ENCODE measurements around the gene RHBDD1. TPM values are rescaled to one million over a fixed set of nuclear protein-coding genes. Genes with fewer than 3 reads are reported as not detected.

RHBDD1 gene
- total and polyA plus RNA-seq, 2 donors (not counting 3 experiments of a cell fraction or from before 2014, with no cell fraction given), result 6.8 to 19.4 TPM

- Histone ChIP-seq H4K20me1 (replicated peaks; ENCODE audit: control insufficient read depth, extremely low read depth, insufficient read depth, low read length) (no peaks in the 10 kb centered on the region), H3K9me1 (replicated peaks; ENCODE audit: control insufficient read depth, extremely low read depth, insufficient read depth, low read length) (no peaks in the 10 kb centered on the region), H3K9me3 (replicated peaks; ENCODE audit: control insufficient read depth, insufficient read depth, low read length) (no peaks in the 10 kb centered on the region), H2AFZ (ENCODE audit: low read depth, low read length) (no peak overlapping the region), H3K9ac (replicated peaks; ENCODE audit: extremely low read depth, insufficient read depth, low read length) (no peak overlapping the region), H3K4me3 (replicated peaks in 1 of 3; ENCODE audit: insufficient read depth in 1 of 3, low read depth in 1 of 3, low read length in 3 of 3) (no peak overlapping the region), H3K79me2 (ENCODE audit: control insufficient read depth, insufficient read depth, low read length) (no peaks in the 10 kb centered on the region), H3K27ac (ENCODE audit: insufficient read depth, low read depth, low read length) (no peak overlapping the region), H3K27me3 (ENCODE audit: control insufficient read depth in 2 of 2, insufficient read depth in 2 of 2, low read length in 2 of 2) (no peaks in the 10 kb centered on the region), H3K4me1 (ENCODE audit: control insufficient read depth, extremely low read depth, insufficient read depth, low read length) (no peaks in the 10 kb centered on the region), H3K4me2 (ENCODE audit: insufficient read depth, low read length) (no peak overlapping the region), H3K36me3 (ENCODE audit: control insufficient read depth in 2 of 2, extremely low read depth in 1 of 2, insufficient read depth in 2 of 2, low read length in 2 of 2) (no peaks in the 10 kb centered on the region)
- ChIA-PET POLR2A (no interaction called here), CTCF (no interaction called here)
- no TSS peak for BruUV-seq (replicated peaks)
- TF ChIP-seq MAX (IDR thresholded peaks at IDR 0.05; ENCODE audit: insufficient read depth, insufficient read length) (no peak), POLR2A (IDR thresholded peaks at IDR 0.05; ENCODE audit: low read depth, low read length) (no peak), MYC (IDR thresholded peaks at IDR 0.05; ENCODE audit: low read depth, low read length) (no peak), POLR2AphosphoS5 (IDR thresholded peaks at IDR 0.05; ENCODE audit: insufficient read depth, low read depth, low read length) (no peak), GATA2 (IDR thresholded peaks at IDR 0.05; ENCODE audit: insufficient read depth, insufficient read length, low read depth, low read length) (no peak), EZH2 (IDR thresholded peaks at IDR 0.05; ENCODE audit: borderline replicate concordance, low read depth, low read length, severe bottlenecking) (no peak), JUN (IDR thresholded peaks at IDR 0.05; ENCODE audit: borderline replicate concordance, insufficient read depth, insufficient read length, low read depth) (no peak), FOS (IDR thresholded peaks at IDR 0.05; ENCODE audit: borderline replicate concordance, insufficient read depth, low read length) (no peak)
- TF ChIP-seq, protein P1, sequence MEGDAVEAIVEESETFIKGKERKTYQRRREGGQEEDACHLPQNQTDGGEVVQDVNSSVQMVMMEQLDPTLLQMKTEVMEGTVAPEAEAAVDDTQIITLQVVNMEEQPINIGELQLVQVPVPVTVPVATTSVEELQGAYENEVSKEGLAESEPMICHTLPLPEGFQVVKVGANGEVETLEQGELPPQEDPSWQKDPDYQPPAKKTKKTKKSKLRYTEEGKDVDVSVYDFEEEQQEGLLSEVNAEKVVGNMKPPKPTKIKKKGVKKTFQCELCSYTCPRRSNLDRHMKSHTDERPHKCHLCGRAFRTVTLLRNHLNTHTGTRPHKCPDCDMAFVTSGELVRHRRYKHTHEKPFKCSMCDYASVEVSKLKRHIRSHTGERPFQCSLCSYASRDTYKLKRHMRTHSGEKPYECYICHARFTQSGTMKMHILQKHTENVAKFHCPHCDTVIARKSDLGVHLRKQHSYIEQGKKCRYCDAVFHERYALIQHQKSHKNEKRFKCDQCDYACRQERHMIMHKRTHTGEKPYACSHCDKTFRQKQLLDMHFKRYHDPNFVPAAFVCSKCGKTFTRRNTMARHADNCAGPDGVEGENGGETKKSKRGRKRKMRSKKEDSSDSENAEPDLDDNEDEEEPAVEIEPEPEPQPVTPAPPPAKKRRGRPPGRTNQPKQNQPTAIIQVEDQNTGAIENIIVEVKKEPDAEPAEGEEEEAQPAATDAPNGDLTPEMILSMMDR (IDR thresholded peaks at IDR 0.05; ENCODE audit: extremely low read depth in 1 of 2, insufficient read depth in 1 of 2, low read depth in 1 of 2, low read length in 2 of 2), result no peak
- intact Hi-C loops (cut with micrococcal nuclease) (no loop called here), dilution Hi-C loops (cut with MboI; ENCODE audit: extremely low pct_ligation_motif_present, low sequenced_read_pairs) (no loop called here)
- FAIRE-seq (no peak), DNase-seq (ENCODE audit: low read depth, low spot score) (no peak)
Observed at GRCh38 chr2:226973816-226974215, 138.0 kb downstream of the RHBDD1 start.
